Transverse colon (tissue), 3 donors: ENCODE measurements around the gene CNTNAP2.

Experiments used
- CTCF ChIP-seq, 5 experiments: fragments of 200-600 bp in 3 of 5; fragments of 450-650 bp in 2 of 5; sonication (generic) in 3 of 5; IDR thresholded peaks; 1 replicate in 2 of 5; 2 replicates in 3 of 5; pipeline ENCODE4 v1.5.1; 2016 to 2017; ENCODE audit warnings: antibody characterized with exemption in 5 of 5, inconsistent platforms in 3 of 5, mild to moderate bottlenecking in 2 of 5, moderate library complexity in 1 of 5
- EP300 ChIP-seq: sonication (generic); formaldehyde crosslinking; IDR thresholded peaks from one replicate; pipeline ENCODE4 v1.6.1; 2017; ENCODE audit warnings: antibody characterized with exemption, low read depth
- POLR2A ChIP-seq: fragments of 450-650 bp; IDR thresholded peaks from one replicate; pipeline ENCODE4 v1.6.1; 2016; ENCODE audit warnings: antibody characterized with exemption, mild to moderate bottlenecking, moderate library complexity

GRCh38 chr7:147997636-147998035, 1881.0 kb downstream of the CNTNAP2 start:
- TF ChIP-seq POLR2A, result no peak
- TF ChIP-seq CTCF (IDR thresholded peaks at IDR 0.05), result no peak
- TF ChIP-seq EP300, result no peak
